HepG2 (cell line): ENCODE results near the gene P4HTM. TPM values are rescaled to one million over a fixed set of nuclear protein-coding genes. Genes with fewer than 3 reads are reported as not detected.

Experiments
- GTF3A ChIP-seq: sonication (generic); formaldehyde crosslinking; conservative IDR thresholded peaks from 2 replicates; pipeline ENCODE4 v1.4.0; 2020; ENCODE audit warnings: mild to moderate bottlenecking, missing genetic modification reagents
- MED1 ChIP-seq: sonication (generic); formaldehyde crosslinking; IDR thresholded peaks from 2 replicates; pipeline ENCODE4 v1.4.0; 2020; ENCODE audit warnings: missing genetic modification reagents
- MEF2D ChIP-seq: sonication (generic); formaldehyde crosslinking; IDR thresholded peaks from 2 replicates; pipeline ENCODE4 v1.5.1; 2020; ENCODE audit warnings: mild to moderate bottlenecking, missing genetic modification reagents
- REL ChIP-seq: sonication (generic); formaldehyde crosslinking; conservative IDR thresholded peaks from 2 replicates; pipeline ENCODE4 v1.8.0; 2022; ENCODE audit warnings: mild to moderate bottlenecking, missing genetic modification reagents, moderate library complexity
- SAFB2 ChIP-seq: sonication (generic); formaldehyde crosslinking; IDR thresholded peaks from 2 replicates; pipeline ENCODE4 v1.5.1; 2020; ENCODE audit warnings: missing genetic modification reagents, low read depth, mild to moderate bottlenecking, borderline replicate concordance
- ZBTB38 ChIP-seq: sonication (generic); formaldehyde crosslinking; IDR thresholded peaks from 2 replicates; pipeline ENCODE4 v1.5.1; 2020; ENCODE audit warnings: mild to moderate bottlenecking, missing genetic modification reagents
- ZNF557 ChIP-seq: sonication (generic); formaldehyde crosslinking; IDR thresholded peaks from 2 replicates; pipeline ENCODE4 v1.4.0; 2020; ENCODE audit warnings: missing genetic modification reagents
- ZNF605 ChIP-seq: sonication (generic); formaldehyde crosslinking; IDR thresholded peaks from 2 replicates; pipeline ENCODE4 v1.8.0; 2022; ENCODE audit warnings: mild to moderate bottlenecking, missing genetic modification reagents
- ZNF883 ChIP-seq: sonication (generic); formaldehyde crosslinking; IDR thresholded peaks from 2 replicates; pipeline ENCODE4 v1.5.1; 2020; ENCODE audit warnings: mild to moderate bottlenecking, missing genetic modification reagents; ENCODE audit errors: not compliant biosample characterization
- polyA plus RNA-seq, 8 experiments: library from polyadenylated mRNA; depleted of rRNA in 3 of 8; stranded (reverse) in 7 of 8; unstranded in 1 of 8; fragments of >200 nt; fragmentation: Illumina TruSeq in 4 of 8; extraction: Trizol in 4 of 8; gene quantifications; 2 replicates each; pipeline versions ENCODE4 v1.2.1 to v1.2.3, GENCODE V29; 2011 to 2016; ENCODE audit warnings: low read depth in 4 of 8, missing spikeins in 1 of 8, mixed read lengths in 1 of 8; ENCODE audit not compliant: insufficient read depth in 1 of 8
- total RNA-seq, 5 experiments: library from RNA; depleted of rRNA; stranded (reverse); fragments of >200 nt; fragmentation: Illumina TruSeq; extraction: Trizol; gene quantifications; 2 replicates each; pipeline ENCODE4 v1.2.3, GENCODE V29; 2016; ENCODE audit warnings: low read depth in 1 of 5
- TF ChIP-seq, protein P1 (sequence below): sonication (generic); formaldehyde crosslinking; IDR thresholded peaks from 2 replicates; pipeline ENCODE4 v1.4.0; 2020; ENCODE audit warnings: mild to moderate bottlenecking, missing genetic modification reagents, borderline replicate concordance
- TF ChIP-seq, protein P2 (sequence below): sonication (generic); formaldehyde crosslinking; IDR thresholded peaks from 2 replicates; pipeline ENCODE4 v1.5.0; 2020; ENCODE audit warnings: missing genetic modification reagents
- TF ChIP-seq, protein P3 (sequence below): sonication (generic); formaldehyde crosslinking; conservative IDR thresholded peaks from 2 replicates; pipeline ENCODE4 v1.4.0; 2020; ENCODE audit warnings: missing genetic modification reagents
- TF ChIP-seq, protein P4 (sequence below): IDR thresholded peaks from 2 replicates; pipeline ENCODE4 v1.6.1; 2016; ENCODE audit warnings: missing biosample characterization, missing genetic modification reagents, low read depth
- TF ChIP-seq, protein P5 (sequence below): IDR thresholded peaks from 2 replicates; pipeline ENCODE4 v1.6.1; 2016; ENCODE audit warnings: low read depth, missing genetic modification reagents, missing compliant biosample characterization

P4HTM gene
- total and polyA plus RNA-seq, 2 of the 13 experiments (the other 11 are each of a cell fraction or from before 2014, with no cell fraction given) = 0.01 TPM; not detected in 1

DNA sequence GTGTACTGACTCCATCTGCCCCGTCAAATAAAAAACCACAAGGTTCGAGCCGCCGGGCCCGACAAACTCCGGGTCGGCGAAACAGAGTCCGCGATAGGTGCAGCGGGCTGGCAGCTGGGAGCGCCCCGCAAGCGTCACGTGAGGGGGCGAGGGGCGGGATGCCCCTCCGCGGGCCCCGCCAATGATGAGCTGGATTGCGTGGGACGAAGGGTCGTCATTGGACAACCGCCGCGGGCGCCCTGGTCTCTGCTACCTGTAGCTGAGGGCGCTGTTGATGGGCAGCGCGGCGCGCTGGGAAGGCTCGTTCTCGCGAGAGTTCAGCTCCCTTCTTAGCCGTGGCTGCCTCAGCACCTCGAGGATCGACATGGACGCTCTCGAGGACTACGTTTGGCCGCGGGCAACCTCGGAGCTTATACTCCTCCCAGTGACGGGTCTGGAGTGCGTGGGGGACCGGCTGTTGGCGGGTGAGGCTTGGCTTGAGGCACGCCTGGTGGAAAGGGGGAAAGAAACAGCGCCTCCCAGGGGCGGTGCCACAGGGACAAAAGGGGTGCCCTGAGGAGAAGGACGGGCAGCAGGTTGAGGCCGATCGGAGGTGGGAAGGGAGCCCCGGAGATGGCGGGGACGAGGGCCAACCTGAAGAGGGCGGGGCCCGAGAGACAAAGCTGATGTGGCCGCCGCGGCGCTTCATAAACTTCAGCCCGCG, 17.2 kb downstream of the P4HTM start, which contains the start of gene WDR6 (continued):
- TF ChIP-seq, protein P1, sequence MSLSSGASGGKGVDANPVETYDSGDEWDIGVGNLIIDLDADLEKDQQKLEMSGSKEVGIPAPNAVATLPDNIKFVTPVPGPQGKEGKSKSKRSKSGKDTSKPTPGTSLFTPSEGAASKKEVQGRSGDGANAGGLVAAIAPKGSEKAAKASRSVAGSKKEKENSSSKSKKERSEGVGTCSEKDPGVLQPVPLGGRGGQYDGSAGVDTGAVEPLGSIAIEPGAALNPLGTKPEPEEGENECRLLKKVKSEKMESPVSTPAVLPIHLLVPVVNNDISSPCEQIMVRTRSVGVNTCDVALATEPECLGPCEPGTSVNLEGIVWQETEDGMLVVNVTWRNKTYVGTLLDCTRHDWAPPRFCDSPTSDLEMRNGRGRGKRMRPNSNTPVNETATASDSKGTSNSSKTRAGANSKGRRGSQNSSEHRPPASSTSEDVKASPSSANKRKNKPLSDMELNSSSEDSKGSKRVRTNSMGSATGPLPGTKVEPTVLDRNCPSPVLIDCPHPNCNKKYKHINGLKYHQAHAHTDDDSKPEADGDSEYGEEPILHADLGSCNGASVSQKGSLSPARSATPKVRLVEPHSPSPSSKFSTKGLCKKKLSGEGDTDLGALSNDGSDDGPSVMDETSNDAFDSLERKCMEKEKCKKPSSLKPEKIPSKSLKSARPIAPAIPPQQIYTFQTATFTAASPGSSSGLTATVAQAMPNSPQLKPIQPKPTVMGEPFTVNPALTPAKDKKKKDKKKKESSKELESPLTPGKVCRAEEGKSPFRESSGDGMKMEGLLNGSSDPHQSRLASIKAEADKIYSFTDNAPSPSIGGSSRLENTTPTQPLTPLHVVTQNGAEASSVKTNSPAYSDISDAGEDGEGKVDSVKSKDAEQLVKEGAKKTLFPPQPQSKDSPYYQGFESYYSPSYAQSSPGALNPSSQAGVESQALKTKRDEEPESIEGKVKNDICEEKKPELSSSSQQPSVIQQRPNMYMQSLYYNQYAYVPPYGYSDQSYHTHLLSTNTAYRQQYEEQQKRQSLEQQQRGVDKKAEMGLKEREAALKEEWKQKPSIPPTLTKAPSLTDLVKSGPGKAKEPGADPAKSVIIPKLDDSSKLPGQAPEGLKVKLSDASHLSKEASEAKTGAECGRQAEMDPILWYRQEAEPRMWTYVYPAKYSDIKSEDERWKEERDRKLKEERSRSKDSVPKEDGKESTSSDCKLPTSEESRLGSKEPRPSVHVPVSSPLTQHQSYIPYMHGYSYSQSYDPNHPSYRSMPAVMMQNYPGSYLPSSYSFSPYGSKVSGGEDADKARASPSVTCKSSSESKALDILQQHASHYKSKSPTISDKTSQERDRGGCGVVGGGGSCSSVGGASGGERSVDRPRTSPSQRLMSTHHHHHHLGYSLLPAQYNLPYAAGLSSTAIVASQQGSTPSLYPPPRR = no peak; the same call in 1 of the 2 replicates
- TF ChIP-seq, protein P2, sequence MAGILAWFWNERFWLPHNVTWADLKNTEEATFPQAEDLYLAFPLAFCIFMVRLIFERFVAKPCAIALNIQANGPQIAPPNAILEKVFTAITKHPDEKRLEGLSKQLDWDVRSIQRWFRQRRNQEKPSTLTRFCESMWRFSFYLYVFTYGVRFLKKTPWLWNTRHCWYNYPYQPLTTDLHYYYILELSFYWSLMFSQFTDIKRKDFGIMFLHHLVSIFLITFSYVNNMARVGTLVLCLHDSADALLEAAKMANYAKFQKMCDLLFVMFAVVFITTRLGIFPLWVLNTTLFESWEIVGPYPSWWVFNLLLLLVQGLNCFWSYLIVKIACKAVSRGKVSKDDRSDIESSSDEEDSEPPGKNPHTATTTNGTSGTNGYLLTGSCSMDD (CRISPR knock-in tag) = no peak
- TF ChIP-seq, protein P3, sequence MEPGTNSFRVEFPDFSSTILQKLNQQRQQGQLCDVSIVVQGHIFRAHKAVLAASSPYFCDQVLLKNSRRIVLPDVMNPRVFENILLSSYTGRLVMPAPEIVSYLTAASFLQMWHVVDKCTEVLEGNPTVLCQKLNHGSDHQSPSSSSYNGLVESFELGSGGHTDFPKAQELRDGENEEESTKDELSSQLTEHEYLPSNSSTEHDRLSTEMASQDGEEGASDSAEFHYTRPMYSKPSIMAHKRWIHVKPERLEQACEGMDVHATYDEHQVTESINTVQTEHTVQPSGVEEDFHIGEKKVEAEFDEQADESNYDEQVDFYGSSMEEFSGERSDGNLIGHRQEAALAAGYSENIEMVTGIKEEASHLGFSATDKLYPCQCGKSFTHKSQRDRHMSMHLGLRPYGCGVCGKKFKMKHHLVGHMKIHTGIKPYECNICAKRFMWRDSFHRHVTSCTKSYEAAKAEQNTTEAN (CRISPR knock-in tag) = no peak
- TF ChIP-seq GTF3A (CRISPR knock-in tag) = no peak
- TF ChIP-seq, protein P4, sequence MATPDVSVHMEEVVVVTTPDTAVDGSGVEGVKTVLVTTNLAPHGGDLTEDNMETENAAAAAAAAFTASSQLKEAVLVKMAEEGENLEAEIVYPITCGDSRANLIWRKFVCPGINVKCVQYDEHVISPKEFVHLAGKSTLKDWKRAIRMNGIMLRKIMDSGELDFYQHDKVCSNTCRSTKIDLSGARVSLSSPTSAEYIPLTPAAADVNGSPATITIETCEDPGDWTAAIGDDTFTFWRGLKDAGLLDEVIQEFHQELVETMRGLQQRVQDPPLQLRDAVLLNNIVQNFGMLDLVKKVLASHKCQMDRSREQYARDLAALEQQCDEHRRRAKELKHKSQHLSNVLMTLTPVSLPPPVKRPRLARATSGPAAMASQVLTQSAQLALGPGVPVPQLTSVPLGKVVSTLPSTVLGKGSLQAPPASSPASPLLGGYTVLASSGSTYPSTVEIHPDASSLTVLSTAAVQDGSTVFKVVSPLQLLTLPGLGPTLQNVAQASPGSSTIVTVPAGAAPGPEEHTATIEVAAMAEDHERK (CRISPR knock-in tag) = peak; percentile 34; the same call in 1 of the 2 replicates
- no peak; the same call in 1 of the 2 replicates for TF ChIP-seq ZBTB38 (CRISPR knock-in tag)
- peak; percentile 95; the same call in 1 of the 2 replicates for TF ChIP-seq REL (CRISPR knock-in tag)
- 0 out of 2 replicates have a peak, but pooled peaks have one; percentile 57 for TF ChIP-seq SAFB2 (CRISPR knock-in tag)
- TF ChIP-seq ZNF557 (CRISPR knock-in tag) = no peak
- 0 out of 2 replicates have a peak, but pooled peaks have one; percentile 12 for TF ChIP-seq MED1 (CRISPR knock-in tag)
- TF ChIP-seq, protein P5, sequence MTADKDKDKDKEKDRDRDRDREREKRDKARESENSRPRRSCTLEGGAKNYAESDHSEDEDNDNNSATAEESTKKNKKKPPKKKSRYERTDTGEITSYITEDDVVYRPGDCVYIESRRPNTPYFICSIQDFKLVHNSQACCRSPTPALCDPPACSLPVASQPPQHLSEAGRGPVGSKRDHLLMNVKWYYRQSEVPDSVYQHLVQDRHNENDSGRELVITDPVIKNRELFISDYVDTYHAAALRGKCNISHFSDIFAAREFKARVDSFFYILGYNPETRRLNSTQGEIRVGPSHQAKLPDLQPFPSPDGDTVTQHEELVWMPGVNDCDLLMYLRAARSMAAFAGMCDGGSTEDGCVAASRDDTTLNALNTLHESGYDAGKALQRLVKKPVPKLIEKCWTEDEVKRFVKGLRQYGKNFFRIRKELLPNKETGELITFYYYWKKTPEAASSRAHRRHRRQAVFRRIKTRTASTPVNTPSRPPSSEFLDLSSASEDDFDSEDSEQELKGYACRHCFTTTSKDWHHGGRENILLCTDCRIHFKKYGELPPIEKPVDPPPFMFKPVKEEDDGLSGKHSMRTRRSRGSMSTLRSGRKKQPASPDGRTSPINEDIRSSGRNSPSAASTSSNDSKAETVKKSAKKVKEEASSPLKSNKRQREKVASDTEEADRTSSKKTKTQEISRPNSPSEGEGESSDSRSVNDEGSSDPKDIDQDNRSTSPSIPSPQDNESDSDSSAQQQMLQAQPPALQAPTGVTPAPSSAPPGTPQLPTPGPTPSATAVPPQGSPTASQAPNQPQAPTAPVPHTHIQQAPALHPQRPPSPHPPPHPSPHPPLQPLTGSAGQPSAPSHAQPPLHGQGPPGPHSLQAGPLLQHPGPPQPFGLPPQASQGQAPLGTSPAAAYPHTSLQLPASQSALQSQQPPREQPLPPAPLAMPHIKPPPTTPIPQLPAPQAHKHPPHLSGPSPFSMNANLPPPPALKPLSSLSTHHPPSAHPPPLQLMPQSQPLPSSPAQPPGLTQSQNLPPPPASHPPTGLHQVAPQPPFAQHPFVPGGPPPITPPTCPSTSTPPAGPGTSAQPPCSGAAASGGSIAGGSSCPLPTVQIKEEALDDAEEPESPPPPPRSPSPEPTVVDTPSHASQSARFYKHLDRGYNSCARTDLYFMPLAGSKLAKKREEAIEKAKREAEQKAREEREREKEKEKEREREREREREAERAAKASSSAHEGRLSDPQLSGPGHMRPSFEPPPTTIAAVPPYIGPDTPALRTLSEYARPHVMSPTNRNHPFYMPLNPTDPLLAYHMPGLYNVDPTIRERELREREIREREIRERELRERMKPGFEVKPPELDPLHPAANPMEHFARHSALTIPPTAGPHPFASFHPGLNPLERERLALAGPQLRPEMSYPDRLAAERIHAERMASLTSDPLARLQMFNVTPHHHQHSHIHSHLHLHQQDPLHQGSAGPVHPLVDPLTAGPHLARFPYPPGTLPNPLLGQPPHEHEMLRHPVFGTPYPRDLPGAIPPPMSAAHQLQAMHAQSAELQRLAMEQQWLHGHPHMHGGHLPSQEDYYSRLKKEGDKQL (CRISPR knock-in tag) = no peak
- TF ChIP-seq ZNF883 (CRISPR knock-in tag) = no peak
- no peak; the same call in 1 of the 2 replicates for TF ChIP-seq MEF2D (CRISPR knock-in tag)
- peak; percentile 49; the same call in 1 of the 2 replicates for TF ChIP-seq ZNF605 (CRISPR knock-in tag)
